ENCODE data around the gene PIP5KL1. TPM values are rescaled to one million over a fixed set of nuclear protein-coding genes. Genes with fewer than 3 reads are reported as not detected.

Gene PIP5KL1
- total and polyA plus RNA-seq, 2 of the 8 experiments (the other 6 are each of a cell fraction or from before 2014, with no cell fraction given), result 13.4 to 15.4 TPM

DNA sequence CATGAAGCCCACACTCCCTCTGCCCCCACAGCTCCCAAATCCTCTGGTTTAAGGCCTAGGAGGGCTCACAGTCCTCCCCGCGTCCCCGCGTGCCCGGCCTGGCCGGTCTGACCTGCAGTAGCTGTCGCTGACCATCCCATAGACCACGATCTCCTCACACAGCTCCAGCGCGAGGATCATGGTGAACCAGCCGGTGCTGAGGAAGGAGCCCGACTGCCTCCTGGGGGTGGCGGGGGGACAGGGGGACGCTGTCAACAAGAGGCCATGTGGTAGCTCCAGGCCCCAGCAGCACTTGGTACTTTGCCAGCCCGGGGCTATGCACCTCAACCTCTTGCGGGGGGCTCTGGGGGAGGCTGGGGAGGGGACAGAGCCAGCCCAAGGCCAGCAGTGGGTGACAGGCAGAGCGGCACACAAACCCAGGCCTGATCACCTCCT, 20.7 kb downstream of the PIP5KL1 start:
- H3K9me3 ChIP-seq (ENCODE audit: insufficient read depth in 2 of 2, low read depth in 1 of 2, low read length in 1 of 2), result no peaks in the 10 kb centered on the region
- H3K23ac ChIP-seq (ENCODE audit: insufficient read length), result no peak overlapping the region
- H3K79me2 ChIP-seq (ENCODE audit: control insufficient read depth in 1 of 2, insufficient read depth in 2 of 2, low read length in 2 of 2), result no peaks in the 10 kb centered on the region
- no peak overlapping the region for H4K91ac ChIP-seq (replicated peaks; ENCODE audit: insufficient read length, low read length)
- H3K4me1 ChIP-seq (replicated peaks in 1 of 4; ENCODE audit: control insufficient read depth in 3 of 4, insufficient read depth in 4 of 4, low read length in 3 of 4), result peaks cover 0 to 5% (median 0%) of the 10 kb centered on the region in 4 experiments; a peak in 3 of 7 replicates
- H2BK15ac ChIP-seq (ENCODE audit: low read length), result no peak overlapping the region
- H3K27me3 ChIP-seq (replicated peaks in 1 of 4; ENCODE audit: control insufficient read depth in 3 of 4, extremely low read depth in 1 of 4, insufficient read depth in 3 of 4, low read length in 3 of 4), result no peaks in the 10 kb centered on the region
- no peak overlapping the region for H3K4me2 ChIP-seq (ENCODE audit: insufficient read depth in 1 of 2, low read depth in 2 of 2, low read length in 2 of 2)
- no peak overlapping the region for H4K5ac ChIP-seq (ENCODE audit: insufficient read length, low read depth, low read length)
- no peaks in the 10 kb centered on the region for H3K23me2 ChIP-seq (ENCODE audit: low read depth, low read length)
- H2AFZ ChIP-seq (ENCODE audit: low read length), result no peak overlapping the region
- no peak overlapping the region for H2BK12ac ChIP-seq (ENCODE audit: low read depth, low read length)
- H2BK120ac ChIP-seq (replicated peaks; ENCODE audit: low read depth, low read length), result no peak overlapping the region
- H4K20me1 ChIP-seq (replicated peaks in 1 of 2; ENCODE audit: control insufficient read depth in 1 of 2, insufficient read depth in 2 of 2, low read length in 2 of 2), result peaks cover 0 to 1% of the 10 kb centered on the region in 2 experiments
- CTCF ChIA-PET (ENCODE audit: partially characterized antibody), result interaction anchor here (0.7 to 2.7 kb wide), 9 partner anchors 11 to 317 kb away, joined by 3 to 14 read pairs (median 4); partner anchors contain the start of gene TOR2A
- H3K9ac ChIP-seq (replicated peaks in 1 of 4; ENCODE audit: extremely low read depth in 1 of 4, low read depth in 3 of 4, low read length in 3 of 4), result no peak overlapping the region
- no peak overlapping the region for H3K14ac ChIP-seq (ENCODE audit: insufficient read length)
- no peak overlapping the region for H4K8ac ChIP-seq (ENCODE audit: extremely low read depth, insufficient read depth, low read length)
- POLR2A ChIA-PET (ENCODE audit: partially characterized antibody), result interaction anchor here (1.1 kb wide), 1 partner anchor 11 kb away, joined by 3 read pairs; no protein-coding TSS in a partner anchor
- H3K56ac ChIP-seq (replicated peaks; ENCODE audit: insufficient read length, low read depth, low read length), result no peak overlapping the region
- no peak overlapping the region for H3K4me3 ChIP-seq (ENCODE audit: extremely low read depth in 1 of 4, insufficient read depth in 2 of 4, low read depth in 3 of 4, low read length in 4 of 4)
- H3K4ac ChIP-seq (replicated peaks; ENCODE audit: insufficient read length, low read depth, low read length), result no peak overlapping the region
- H2AK5ac ChIP-seq (ENCODE audit: low read depth, low read length), result no peak overlapping the region
- no peak for FAIRE-seq
- no peak overlapping the region for H3K18ac ChIP-seq (ENCODE audit: extremely low read depth, low read length)
- no peak overlapping the region for H2BK5ac ChIP-seq (ENCODE audit: low read depth, low read length)
- peaks cover 0 to 6% (median 0%) of the 10 kb centered on the region in 4 experiments; a peak in 1 of 8 replicates for H3K36me3 ChIP-seq (ENCODE audit: control insufficient read depth in 2 of 4, insufficient read depth in 4 of 4, low read length in 3 of 4)
- no peak overlapping the region for H3K27ac ChIP-seq (ENCODE audit: low read depth, low read length)
- no peak for DNase-seq (ENCODE audit: low read depth in 1 of 2, low spot score in 2 of 2)
- H2BK20ac ChIP-seq (ENCODE audit: low read length), result no peak overlapping the region
- no peaks in the 10 kb centered on the region for H3K79me1 ChIP-seq (ENCODE audit: low read depth, low read length)
- WGBS, 2 experiments (ENCODE audit: extremely low coverage in 1 of 2, insufficient coverage in 1 of 2, insufficient read length in 1 of 2, insufficient replicate concordance in 2 of 2, low coverage in 1 of 2, low lambda C conversion rate in 2 of 2, missing lambda C conversion rate in 1 of 2), result 86% methylated on average over 16 of the region's 17 CpGs; no CpG with 5 or more reads in 1 of the 2 experiments
- TF ChIP-seq EZH2 (IDR thresholded peaks at IDR 0.05; ENCODE audit: low read depth, low read length, severe bottlenecking) (no peak), KDM5A (IDR thresholded peaks at IDR 0.05; ENCODE audit: low read length) (no peak), BRCA1 (IDR thresholded peaks at IDR 0.05; ENCODE audit: low read depth, low read length) (no peak), TEAD4 (IDR thresholded peaks at IDR 0.05; ENCODE audit: low read depth, low read length) (no peak), SIX5 (IDR thresholded peaks at IDR 0.05; ENCODE audit: low read depth, low read length) (no peak), ASH2L (IDR thresholded peaks at IDR 0.05; ENCODE audit: low read length) (no peak), EGR1 (IDR thresholded peaks at IDR 0.05; ENCODE audit: borderline replicate concordance, low read depth, low read length) (no peak), JUND (IDR thresholded peaks at IDR 0.05; ENCODE audit: low read length) (no peak), TBP (IDR thresholded peaks at IDR 0.05; ENCODE audit: low read depth, low read length) (no peak), POLR2A (IDR thresholded peaks at IDR 0.05; ENCODE audit: control extremely low read depth in 1 of 2, low read depth in 2 of 2, low read length in 2 of 2) (no peak), CBX8 (IDR thresholded peaks at IDR 0.05; ENCODE audit: borderline replicate concordance, low read depth, low read length) (no peak), RXRA (IDR thresholded peaks at IDR 0.05; ENCODE audit: insufficient read depth, low read depth, low read length) (no peak)
- TF ChIP-seq, protein P1, sequence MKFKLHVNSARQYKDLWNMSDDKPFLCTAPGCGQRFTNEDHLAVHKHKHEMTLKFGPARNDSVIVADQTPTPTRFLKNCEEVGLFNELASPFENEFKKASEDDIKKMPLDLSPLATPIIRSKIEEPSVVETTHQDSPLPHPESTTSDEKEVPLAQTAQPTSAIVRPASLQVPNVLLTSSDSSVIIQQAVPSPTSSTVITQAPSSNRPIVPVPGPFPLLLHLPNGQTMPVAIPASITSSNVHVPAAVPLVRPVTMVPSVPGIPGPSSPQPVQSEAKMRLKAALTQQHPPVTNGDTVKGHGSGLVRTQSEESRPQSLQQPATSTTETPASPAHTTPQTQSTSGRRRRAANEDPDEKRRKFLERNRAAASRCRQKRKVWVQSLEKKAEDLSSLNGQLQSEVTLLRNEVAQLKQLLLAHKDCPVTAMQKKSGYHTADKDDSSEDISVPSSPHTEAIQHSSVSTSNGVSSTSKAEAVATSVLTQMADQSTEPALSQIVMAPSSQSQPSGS (IDR thresholded peaks at IDR 0.05; ENCODE audit: low read length), result no peak
